Glutamatergic neuron (in vitro differentiated cells): Measurements from ENCODE around the gene FFAR2. TPM values are rescaled to one million over a fixed set of nuclear protein-coding genes. Genes with fewer than 3 reads are reported as not detected.

Source experiments
- DNase-seq: peaks from one replicate; pipeline ENCODE4 v3.0.0; 2022
- H3K27ac Mint-ChIP-seq: one replicate; pipeline ENCODE4 v1.8.0; 2020; ENCODE audit warnings: mild to moderate bottlenecking, mixed read lengths, inconsistent platforms; ENCODE audit not compliant: unreplicated experiment
- H3K27me3 Mint-ChIP-seq: one replicate; pipeline ENCODE4 v1.8.0; 2020; ENCODE audit warnings: mild to moderate bottlenecking, moderate library complexity, mixed read lengths, inconsistent platforms; ENCODE audit not compliant: unreplicated experiment
- H3K36me3 Mint-ChIP-seq: one replicate; pipeline ENCODE4 v1.8.0; 2020; ENCODE audit warnings: mild to moderate bottlenecking, mixed read lengths, inconsistent platforms; ENCODE audit not compliant: unreplicated experiment
- H3K4me1 Mint-ChIP-seq: one replicate; pipeline ENCODE4 v1.8.0; 2020; ENCODE audit warnings: mild to moderate bottlenecking, low read depth, mixed read lengths, inconsistent platforms; ENCODE audit not compliant: unreplicated experiment
- H3K4me3 Mint-ChIP-seq: one replicate; pipeline ENCODE4 v1.8.0; 2020; ENCODE audit warnings: mild to moderate bottlenecking, mixed read lengths, inconsistent platforms; ENCODE audit not compliant: unreplicated experiment
- H3K9me3 Mint-ChIP-seq: one replicate; pipeline ENCODE4 v1.8.0; 2020; ENCODE audit warnings: mild to moderate bottlenecking, moderate library complexity, mixed read lengths, inconsistent platforms; ENCODE audit not compliant: unreplicated experiment
- CTCF ChIP-seq: fragments of 200-600 bp; sonication (generic); IDR thresholded peaks from one replicate; pipeline ENCODE4 v1.5.0; 2021; ENCODE audit not compliant: partially characterized antibody, unreplicated experiment
- total RNA-seq: library from RNA; stranded (reverse); fragmentation: NEBNext Ultra II Directional; extraction: Animal tissue kit (Norgen Biotek cat#: 25700); gene quantifications from one replicate; pipeline ENCODE4 v1.2.1, GENCODE V29; 2021; ENCODE audit not compliant: unreplicated experiment

FFAR2 gene
- total RNA-seq, 1 donor from 2014 or later, result not detected

GRCh38 chr19:35410487-35410886, 37.6 kb upstream of the FFAR2 start:
- no peaks in the 10 kb centered on the region for H3K36me3 Mint-ChIP-seq
- H3K4me1 Mint-ChIP-seq, result no peaks in the 10 kb centered on the region
- H3K27ac Mint-ChIP-seq, result no peak overlapping the region
- H3K9me3 Mint-ChIP-seq, result peaks cover 5% of the 10 kb centered on the region
- H3K27me3 Mint-ChIP-seq, result peaks cover 7% of the 10 kb centered on the region
- H3K4me3 Mint-ChIP-seq, result no peak overlapping the region
- no peak for TF ChIP-seq CTCF
- DNase-seq, result no peak

GRCh38 chr19:35414442-35414841, 33.6 kb upstream of the FFAR2 start:
- no peak overlapping the region for H3K27ac Mint-ChIP-seq
- peaks cover 2% of the 10 kb centered on the region for H3K9me3 Mint-ChIP-seq
- H3K4me1 Mint-ChIP-seq, result no peaks in the 10 kb centered on the region
- no peaks in the 10 kb centered on the region for H3K36me3 Mint-ChIP-seq
- peaks cover 3% of the 10 kb centered on the region for H3K27me3 Mint-ChIP-seq
- H3K4me3 Mint-ChIP-seq, result no peak overlapping the region
- DNase-seq, result no peak
- no peak for TF ChIP-seq CTCF

- H3K36me3 Mint-ChIP-seq, result no peaks in the 10 kb centered on the region
- no peak overlapping the region for H3K27ac Mint-ChIP-seq
- no peak overlapping the region for H3K4me3 Mint-ChIP-seq
- peaks cover 3% of the 10 kb centered on the region for H3K27me3 Mint-ChIP-seq
- no peak for TF ChIP-seq CTCF
- DNase-seq, result no peak
- peaks cover 2% of the 10 kb centered on the region for H3K9me3 Mint-ChIP-seq
- no peaks in the 10 kb centered on the region for H3K4me1 Mint-ChIP-seq
These were observed 31.7 kb upstream of the FFAR2 start for GRCh38 chr19:35416331-35416730.

GRCh38 chr19:35417278-35417677, 30.8 kb upstream of the FFAR2 start:
- Mint-ChIP-seq H3K4me3 (no peak overlapping the region), H3K27ac (no peak overlapping the region), H3K27me3 (peaks cover 3% of the 10 kb centered on the region)

More at GRCh38 chr19:35417278-35417677, 30.8 kb upstream of the FFAR2 start:
- no peak for TF ChIP-seq CTCF
- Mint-ChIP-seq H3K9me3 (peaks cover 2% of the 10 kb centered on the region), H3K4me1 (no peaks in the 10 kb centered on the region), H3K36me3 (no peaks in the 10 kb centered on the region)
- DNase-seq, result no peak
